ENCODE results near the gene SNRPE.

DNA sequence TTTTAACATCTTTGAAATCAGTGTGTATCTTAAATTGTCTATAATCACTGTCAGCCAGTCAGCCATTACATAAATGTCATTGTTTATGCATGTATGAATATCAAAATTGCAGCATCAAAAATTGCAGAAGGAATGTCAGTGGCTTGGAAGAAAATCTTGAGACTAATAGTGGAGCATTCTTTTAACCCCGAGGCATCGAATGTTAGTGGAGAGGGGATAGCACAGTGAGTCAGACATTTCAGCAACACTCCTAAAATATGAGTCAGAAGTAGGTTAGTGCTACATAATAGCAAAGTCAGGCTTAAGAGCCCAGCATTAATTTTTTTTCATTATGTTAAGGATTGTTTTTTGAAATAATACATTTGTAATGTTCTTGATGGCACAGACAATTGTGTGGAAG is 45.5 kb downstream of the SNRPE start:
- TF ChIP-seq, protein P1, sequence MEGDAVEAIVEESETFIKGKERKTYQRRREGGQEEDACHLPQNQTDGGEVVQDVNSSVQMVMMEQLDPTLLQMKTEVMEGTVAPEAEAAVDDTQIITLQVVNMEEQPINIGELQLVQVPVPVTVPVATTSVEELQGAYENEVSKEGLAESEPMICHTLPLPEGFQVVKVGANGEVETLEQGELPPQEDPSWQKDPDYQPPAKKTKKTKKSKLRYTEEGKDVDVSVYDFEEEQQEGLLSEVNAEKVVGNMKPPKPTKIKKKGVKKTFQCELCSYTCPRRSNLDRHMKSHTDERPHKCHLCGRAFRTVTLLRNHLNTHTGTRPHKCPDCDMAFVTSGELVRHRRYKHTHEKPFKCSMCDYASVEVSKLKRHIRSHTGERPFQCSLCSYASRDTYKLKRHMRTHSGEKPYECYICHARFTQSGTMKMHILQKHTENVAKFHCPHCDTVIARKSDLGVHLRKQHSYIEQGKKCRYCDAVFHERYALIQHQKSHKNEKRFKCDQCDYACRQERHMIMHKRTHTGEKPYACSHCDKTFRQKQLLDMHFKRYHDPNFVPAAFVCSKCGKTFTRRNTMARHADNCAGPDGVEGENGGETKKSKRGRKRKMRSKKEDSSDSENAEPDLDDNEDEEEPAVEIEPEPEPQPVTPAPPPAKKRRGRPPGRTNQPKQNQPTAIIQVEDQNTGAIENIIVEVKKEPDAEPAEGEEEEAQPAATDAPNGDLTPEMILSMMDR (conservative IDR thresholded peaks at IDR 0.05; ENCODE audit: low read depth, low read length), result no peak
- no peak for TF ChIP-seq EZH2 (IDR thresholded peaks at IDR 0.05; ENCODE audit: borderline replicate concordance, low read depth, low read length, poor library complexity, severe bottlenecking)
